Measurements from ENCODE around the gene HLF. TPM values are rescaled to one million over a fixed set of nuclear protein-coding genes. Genes with fewer than 3 reads are reported as not detected.

Gene HLF
- total RNA-seq, 1 experiment from 2014 or later = not detected

DNA sequence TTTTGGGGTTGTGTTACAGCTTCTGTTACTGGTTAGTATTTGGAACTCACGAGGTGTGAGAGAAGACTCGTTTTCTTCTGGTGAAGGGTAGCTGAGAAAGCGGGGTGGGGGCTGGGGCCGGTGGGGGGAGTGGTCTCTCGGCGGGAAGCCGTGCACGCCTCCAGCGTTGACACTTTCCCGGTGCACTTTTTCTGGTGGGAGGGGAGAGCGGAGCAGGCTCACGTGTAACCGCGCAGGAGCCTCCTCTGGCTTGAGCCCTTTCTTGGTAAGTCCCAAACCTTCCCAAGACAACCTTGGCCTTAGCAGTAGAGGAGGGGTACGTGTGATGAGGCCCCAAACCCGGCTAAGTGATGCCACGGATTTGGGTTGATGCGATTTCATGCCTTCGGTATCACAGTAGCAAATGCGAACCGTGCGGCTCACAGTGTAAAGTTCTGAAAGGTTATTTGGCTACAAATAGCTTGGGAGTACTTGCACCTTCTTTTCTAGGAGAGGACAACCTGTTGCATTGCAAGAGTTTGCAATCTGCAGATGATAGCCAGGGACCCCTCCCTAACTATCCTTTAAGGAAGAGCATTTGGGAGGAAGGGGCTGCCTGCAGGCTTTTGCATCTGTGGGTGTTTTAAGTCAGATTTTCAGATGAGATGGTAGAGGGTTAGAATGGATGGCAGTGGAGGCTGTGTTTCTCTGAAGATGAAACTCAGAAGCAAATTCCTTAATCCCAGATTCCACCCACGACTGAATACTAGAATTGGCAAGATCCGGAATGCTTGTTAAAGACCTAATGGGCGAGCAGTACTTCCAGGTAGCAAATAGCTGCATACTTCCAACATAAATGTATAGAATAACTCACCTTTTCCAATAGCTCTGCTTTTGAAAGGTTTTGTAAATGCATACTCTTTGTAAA, 1.5 kb downstream of the HLF start:
- no peak overlapping the region for H3K4me3 ChIP-seq
- no peaks in the 10 kb centered on the region for H4K20me1 ChIP-seq (ENCODE audit: insufficient read depth)
- H3K4me2 ChIP-seq = no peak overlapping the region
- H3K79me2 ChIP-seq (ENCODE audit: low read depth) = no peaks in the 10 kb centered on the region
- no peaks in the 10 kb centered on the region for H3K4me1 ChIP-seq (replicated peaks; ENCODE audit: insufficient read depth)
- CTCF ChIA-PET = no interaction called here
- H3F3A ChIP-seq (ENCODE audit: insufficient read depth, low read depth) = no peaks in the 10 kb centered on the region
- H3K27ac ChIP-seq = no peak overlapping the region
- no peaks in the 10 kb centered on the region for H3K9me2 ChIP-seq (ENCODE audit: insufficient read depth)
- H3K36me3 ChIP-seq (ENCODE audit: low read depth) = no peaks in the 10 kb centered on the region
- H3K9me3 ChIP-seq (ENCODE audit: insufficient read depth, low read depth) = no peaks in the 10 kb centered on the region
- H3K27me3 ChIP-seq (ENCODE audit: insufficient read depth, low read depth) = peaks cover 35% of the 10 kb centered on the region
- intact Hi-C loops (cut with micrococcal nuclease; ENCODE audit: unreplicated experiment) = no loop called here
- BruUV-seq (replicated peaks) = no TSS peak
- TF ChIP-seq, protein P1, sequence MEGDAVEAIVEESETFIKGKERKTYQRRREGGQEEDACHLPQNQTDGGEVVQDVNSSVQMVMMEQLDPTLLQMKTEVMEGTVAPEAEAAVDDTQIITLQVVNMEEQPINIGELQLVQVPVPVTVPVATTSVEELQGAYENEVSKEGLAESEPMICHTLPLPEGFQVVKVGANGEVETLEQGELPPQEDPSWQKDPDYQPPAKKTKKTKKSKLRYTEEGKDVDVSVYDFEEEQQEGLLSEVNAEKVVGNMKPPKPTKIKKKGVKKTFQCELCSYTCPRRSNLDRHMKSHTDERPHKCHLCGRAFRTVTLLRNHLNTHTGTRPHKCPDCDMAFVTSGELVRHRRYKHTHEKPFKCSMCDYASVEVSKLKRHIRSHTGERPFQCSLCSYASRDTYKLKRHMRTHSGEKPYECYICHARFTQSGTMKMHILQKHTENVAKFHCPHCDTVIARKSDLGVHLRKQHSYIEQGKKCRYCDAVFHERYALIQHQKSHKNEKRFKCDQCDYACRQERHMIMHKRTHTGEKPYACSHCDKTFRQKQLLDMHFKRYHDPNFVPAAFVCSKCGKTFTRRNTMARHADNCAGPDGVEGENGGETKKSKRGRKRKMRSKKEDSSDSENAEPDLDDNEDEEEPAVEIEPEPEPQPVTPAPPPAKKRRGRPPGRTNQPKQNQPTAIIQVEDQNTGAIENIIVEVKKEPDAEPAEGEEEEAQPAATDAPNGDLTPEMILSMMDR (conservative IDR thresholded peaks at IDR 0.05) = no peak
- TF ChIP-seq EZH2 (IDR thresholded peaks at IDR 0.05; ENCODE audit: low read depth) = no peak
- DNase-seq = no peak
- POLR2A ChIA-PET (ENCODE audit: unreplicated experiment) = no interaction called here
- no peak overlapping the region for H2AFZ ChIP-seq

DNA sequence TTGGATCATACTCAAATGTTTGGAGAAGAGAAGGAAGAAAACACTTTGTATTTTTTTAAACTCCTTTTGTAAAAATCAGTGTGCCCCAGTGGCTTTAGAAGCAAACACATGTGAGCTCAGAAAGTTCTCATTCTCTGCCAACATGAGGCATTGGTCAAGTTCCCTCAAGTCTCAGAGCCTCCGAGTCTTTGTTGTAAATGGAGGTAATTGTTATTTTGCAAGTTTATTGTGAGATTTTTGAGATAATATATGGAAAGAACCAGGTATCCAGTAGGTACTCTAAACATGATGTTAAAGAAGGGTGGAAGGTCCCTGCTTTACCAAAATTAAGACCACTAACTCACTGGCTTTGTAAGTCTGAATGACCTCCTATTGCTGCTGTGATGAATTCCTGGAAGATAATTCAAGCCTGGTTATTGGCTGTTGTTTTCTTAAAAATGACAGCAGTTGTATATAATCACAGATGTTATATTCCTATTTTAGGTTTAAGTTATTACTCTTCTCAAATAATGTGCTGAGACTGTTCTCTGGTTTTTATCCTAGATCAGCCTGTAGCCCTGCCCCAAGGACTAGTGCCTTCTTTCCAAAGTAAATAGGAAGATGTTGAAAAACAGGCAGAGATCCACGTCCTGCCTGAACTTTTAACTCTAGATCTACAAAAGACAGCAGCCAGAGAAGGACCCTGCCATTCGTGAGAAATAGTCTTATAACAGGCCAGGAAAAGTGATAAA, 2.4 kb downstream of the HLF start:
- H3K9me3 ChIP-seq (ENCODE audit: insufficient read depth, low read depth) = no peaks in the 10 kb centered on the region
- H3K79me2 ChIP-seq (ENCODE audit: low read depth) = no peaks in the 10 kb centered on the region
- no peak for TF ChIP-seq EZH2 (IDR thresholded peaks at IDR 0.05; ENCODE audit: low read depth)
- TF ChIP-seq, protein P1 (conservative IDR thresholded peaks at IDR 0.05) = no peak
- H3K4me1 ChIP-seq (replicated peaks; ENCODE audit: insufficient read depth) = no peaks in the 10 kb centered on the region
- H3K27me3 ChIP-seq (ENCODE audit: insufficient read depth, low read depth) = peaks cover 28% of the 10 kb centered on the region
- BruUV-seq (replicated peaks) = no TSS peak
- H3F3A ChIP-seq (ENCODE audit: insufficient read depth, low read depth) = no peaks in the 10 kb centered on the region
- POLR2A ChIA-PET (ENCODE audit: unreplicated experiment) = no interaction called here
- H3K9me2 ChIP-seq (ENCODE audit: insufficient read depth) = no peaks in the 10 kb centered on the region
- no peak overlapping the region for H3K27ac ChIP-seq
- H3K4me2 ChIP-seq = no peak overlapping the region
- no peak for DNase-seq
- CTCF ChIA-PET = no interaction called here
- intact Hi-C loops (cut with micrococcal nuclease; ENCODE audit: unreplicated experiment) = no loop called here
- no peak overlapping the region for H3K4me3 ChIP-seq
- no peak overlapping the region for H2AFZ ChIP-seq
- H3K36me3 ChIP-seq (ENCODE audit: low read depth) = no peaks in the 10 kb centered on the region
- no peaks in the 10 kb centered on the region for H4K20me1 ChIP-seq (ENCODE audit: insufficient read depth)

DNA sequence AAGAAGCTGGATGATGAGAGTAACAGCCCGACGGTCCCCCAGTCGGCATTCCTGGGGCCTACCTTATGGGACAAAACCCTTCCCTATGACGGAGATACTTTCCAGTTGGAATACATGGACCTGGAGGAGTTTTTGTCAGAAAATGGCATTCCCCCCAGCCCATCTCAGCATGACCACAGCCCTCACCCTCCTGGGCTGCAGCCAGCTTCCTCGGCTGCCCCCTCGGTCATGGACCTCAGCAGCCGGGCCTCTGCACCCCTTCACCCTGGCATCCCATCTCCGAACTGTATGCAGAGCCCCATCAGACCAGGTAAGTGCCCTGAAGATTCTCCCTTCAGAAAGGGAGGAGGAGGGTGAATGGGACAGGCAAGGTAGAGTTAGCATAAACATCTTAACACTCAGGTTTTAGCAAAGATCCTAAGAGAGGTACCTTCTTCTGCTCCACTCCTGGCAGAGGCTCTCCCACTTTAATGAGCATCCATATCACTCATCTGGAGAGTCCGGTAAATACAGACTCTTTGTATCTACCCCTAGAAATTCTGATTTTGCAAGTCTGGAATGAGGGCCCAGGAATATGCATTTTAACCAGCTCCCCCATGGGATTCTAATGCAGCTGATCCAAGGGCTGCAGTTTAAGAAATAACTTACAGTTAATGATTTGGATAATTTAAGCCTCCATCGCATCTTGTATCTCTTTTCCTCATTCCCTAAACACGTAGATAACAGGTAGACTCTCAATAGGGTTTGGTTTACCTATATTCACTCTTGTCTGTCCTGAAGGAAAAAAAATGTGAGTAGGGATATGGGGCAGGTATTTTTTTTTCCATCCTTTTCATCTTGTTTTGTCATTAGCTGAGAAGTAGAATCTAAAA, 3.3 kb downstream of the HLF start:
- Histone ChIP-seq H3K79me2 (ENCODE audit: low read depth) (no peaks in the 10 kb centered on the region), H3K27me3 (ENCODE audit: insufficient read depth, low read depth) (peaks cover 23% of the 10 kb centered on the region), H3K4me3 (no peak overlapping the region), H3K27ac (no peak overlapping the region), H3K4me1 (replicated peaks; ENCODE audit: insufficient read depth) (no peaks in the 10 kb centered on the region), H3K9me3 (ENCODE audit: insufficient read depth, low read depth) (no peaks in the 10 kb centered on the region), H4K20me1 (ENCODE audit: insufficient read depth) (no peaks in the 10 kb centered on the region), H2AFZ (no peak overlapping the region), H3K4me2 (no peak overlapping the region), H3K36me3 (ENCODE audit: low read depth) (no peaks in the 10 kb centered on the region), H3K9me2 (ENCODE audit: insufficient read depth) (no peaks in the 10 kb centered on the region), H3F3A (ENCODE audit: insufficient read depth, low read depth) (no peaks in the 10 kb centered on the region)
- intact Hi-C loops (cut with micrococcal nuclease; ENCODE audit: unreplicated experiment) = no loop called here
- BruUV-seq (replicated peaks) = no TSS peak
- TF ChIP-seq, protein P1 (conservative IDR thresholded peaks at IDR 0.05) = no peak
- no peak for TF ChIP-seq EZH2 (IDR thresholded peaks at IDR 0.05; ENCODE audit: low read depth)
- CTCF ChIA-PET = no interaction called here
- DNase-seq = no peak
- POLR2A ChIA-PET (ENCODE audit: unreplicated experiment) = no interaction called here

Measured in PC-9 (cell line).